PC-3 (cell line): ENCODE measurements around the gene BRME1. TPM values are rescaled to one million over a fixed set of nuclear protein-coding genes. Genes with fewer than 3 reads are reported as not detected.

ENCODE experiments used
- ATAC-seq: fragments of 200-7000 bp; cut with Tn5 transposase; 2 replicates; pipeline ENCODE4 v1.9.1; 2020; ENCODE audit warnings: mild to moderate bottlenecking, moderate library complexity
- BruUV-seq: library from RNA; stranded (reverse); fragments of 400-500 nt; replicated peaks from 2 replicates; lab custom pipeline; 2021; lab: Mats Ljungman, UMichigan
- CTCF ChIA-PET: fragments of 300-600 bp; sonication (Branson Sonifier 250); formaldehyde crosslinking; loops from one replicate; lab custom pipeline; 2022; ENCODE audit warnings: antibody characterized with exemption; lab: Charles Lee
- POLR2A ChIA-PET: fragments of 300-600 bp; sonication (Branson Sonifier 250); formaldehyde crosslinking; loops from one replicate; lab custom pipeline; 2022; ENCODE audit warnings: antibody characterized with exemption; ENCODE audit not compliant: unreplicated experiment; lab: Charles Lee
- DNase-seq: peaks from one replicate; pipeline ENCODE4 v3.0.0-alpha.2; 2015
- H2AFZ ChIP-seq: fragments of 300-600 bp; sonication (generic); 2 replicates; pipeline ENCODE4 v1.6.0; 2016; ENCODE audit warnings: antibody characterized with exemption, low read length
- H3F3A ChIP-seq: fragments of 300-600 bp; sonication (generic); one replicate; pipeline ENCODE4 v1.6.0; 2017; ENCODE audit warnings: antibody characterized with exemption, low read length, control low read depth, mild to moderate bottlenecking; ENCODE audit not compliant: unreplicated experiment
- H3K27ac ChIP-seq: fragments of 300-600 bp; sonication (generic); 2 replicates; pipeline ENCODE4 v1.5.1; 2016; ENCODE audit warnings: mild to moderate bottlenecking, low read length
- H3K27me3 ChIP-seq: fragments of 300-600 bp; sonication (generic); 2 replicates; pipeline ENCODE4 v1.6.1; 2016; ENCODE audit warnings: low read length, mixed read lengths
- H3K36me3 ChIP-seq: fragments of 300-600 bp; sonication (generic); 2 replicates; pipeline ENCODE4 v1.6.1; 2016; ENCODE audit warnings: low read depth, mixed run types, low read length, mixed read lengths
- H3K4me1 ChIP-seq: fragments of 300-600 bp; sonication (generic); 2 replicates; pipeline ENCODE4 v1.5.1; 2016; ENCODE audit warnings: low read length; ENCODE audit not compliant: insufficient read depth
- H3K4me2 ChIP-seq: fragments of 300-600 bp; sonication (generic); 2 replicates; pipeline ENCODE4 v1.6.0; 2016; ENCODE audit warnings: low read length
- H3K4me3 ChIP-seq: fragments of 300-600 bp; sonication (generic); 2 replicates; pipeline ENCODE4 v1.5.1; 2016; ENCODE audit warnings: mild to moderate bottlenecking, low read length, mixed read lengths
- H3K79me2 ChIP-seq: fragments of 300-600 bp; sonication (generic); 2 replicates; pipeline ENCODE4 v1.6.1; 2017; ENCODE audit warnings: low read length, mixed read lengths
- H3K9ac ChIP-seq: fragments of 300-600 bp; sonication (generic); 2 replicates; pipeline ENCODE4 v1.6.0; 2016; ENCODE audit warnings: mild to moderate bottlenecking, low read length
- H3K9me2 ChIP-seq: fragments of 300-600 bp; sonication (generic); replicated peaks from 2 replicates; pipeline ENCODE4 v1.6.1; 2016; ENCODE audit warnings: mixed run types, low read length, mixed read lengths
- H3K9me3 ChIP-seq: fragments of 300-600 bp; sonication (generic); 2 replicates; pipeline ENCODE4 v1.6.1; 2016; ENCODE audit warnings: low read length, mixed read lengths
- H4K20me1 ChIP-seq: fragments of 300-600 bp; sonication (generic); 2 replicates; pipeline ENCODE4 v1.6.1; 2016; ENCODE audit warnings: low read length, mixed read lengths
- EZH2 ChIP-seq: fragments of 300-600 bp; sonication (generic); IDR thresholded peaks from one replicate; pipeline ENCODE4 v1.6.1; 2017; ENCODE audit warnings: antibody characterized with exemption, mild to moderate bottlenecking, low read length; ENCODE audit not compliant: unreplicated experiment
- EZH2phosphoT487 ChIP-seq: fragments of 300-600 bp; sonication (generic); IDR thresholded peaks from 2 replicates; pipeline ENCODE4 v1.6.1; 2018; ENCODE audit warnings: mild to moderate bottlenecking, antibody characterized with exemption, low read length, borderline replicate concordance
- intact Hi-C: fragments of 100-400 bp; cut with micrococcal nuclease; formaldehyde crosslinking; loops from 2 replicates; pipeline ENCODE4 v1.9.0; 2023
- total RNA-seq: library from RNA; depleted of rRNA; stranded (reverse); fragments of >200 nt; gene quantifications from 2 replicates; pipeline ENCODE4 v1.2.3, GENCODE V29; 2014
- TF ChIP-seq, protein P1 (sequence below): fragments of 300-600 bp; sonication (generic); conservative IDR thresholded peaks from 2 replicates; pipeline ENCODE4 v1.5.1; 2017; ENCODE audit warnings: antibody characterized with exemption, low read depth, mild to moderate bottlenecking, low read length

BRME1 gene
- total RNA-seq, 1 experiment from 2014 or later, result 6.0 TPM

DNA sequence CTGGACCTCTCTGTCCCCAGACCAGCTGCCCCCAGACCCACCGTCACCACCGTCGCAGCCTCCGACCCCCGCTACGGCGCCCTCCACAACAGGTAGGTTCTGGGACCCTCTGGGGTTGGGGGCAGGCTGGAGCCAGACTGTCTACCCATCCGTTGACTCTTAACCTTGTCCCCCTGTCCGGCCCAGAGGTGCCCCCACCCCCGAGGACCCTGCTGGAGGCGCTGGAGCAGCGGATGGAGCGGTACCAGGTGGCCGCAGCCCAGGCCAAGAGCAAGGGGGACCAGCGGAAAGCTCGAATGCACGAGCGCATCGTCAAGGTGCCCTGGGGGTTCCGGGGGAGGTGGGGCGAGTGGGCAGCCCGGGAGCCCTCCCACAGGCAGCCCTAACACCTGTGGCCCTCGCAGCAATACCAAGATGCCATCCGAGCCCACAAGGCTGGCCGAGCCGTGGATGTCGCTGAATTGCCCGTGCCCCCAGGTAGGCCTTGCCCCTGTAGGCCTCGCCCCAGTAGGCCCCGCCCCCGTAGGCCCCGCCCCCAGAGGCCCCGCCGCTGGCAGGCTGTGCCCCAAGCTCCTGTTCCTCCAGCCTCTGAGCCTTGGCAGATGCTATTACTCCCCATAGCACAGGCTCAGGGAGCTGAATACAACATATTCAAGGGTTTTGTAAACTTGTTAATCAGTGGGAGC lies 13.0 kb upstream of the BRME1 start:
- H3F3A ChIP-seq, result no peaks in the 10 kb centered on the region
- no peak for ATAC-seq
- ChIA-PET POLR2A (interaction anchor here (0.5 kb wide), 1 partner anchor 17 kb away, joined by 4 read pairs; no protein-coding TSS in a partner anchor), CTCF (no interaction called here)
- no peaks in the 10 kb centered on the region for H3K27me3 ChIP-seq
- no peak overlapping the region for H3K4me3 ChIP-seq
- DNase-seq, result no peak
- H3K36me3 ChIP-seq, result peaks cover 58% of the 10 kb centered on the region
- no peaks in the 10 kb centered on the region for H3K79me2 ChIP-seq
- TF ChIP-seq EZH2phosphoT487 (no peak), EZH2 (no peak)
- TF ChIP-seq, protein P1, sequence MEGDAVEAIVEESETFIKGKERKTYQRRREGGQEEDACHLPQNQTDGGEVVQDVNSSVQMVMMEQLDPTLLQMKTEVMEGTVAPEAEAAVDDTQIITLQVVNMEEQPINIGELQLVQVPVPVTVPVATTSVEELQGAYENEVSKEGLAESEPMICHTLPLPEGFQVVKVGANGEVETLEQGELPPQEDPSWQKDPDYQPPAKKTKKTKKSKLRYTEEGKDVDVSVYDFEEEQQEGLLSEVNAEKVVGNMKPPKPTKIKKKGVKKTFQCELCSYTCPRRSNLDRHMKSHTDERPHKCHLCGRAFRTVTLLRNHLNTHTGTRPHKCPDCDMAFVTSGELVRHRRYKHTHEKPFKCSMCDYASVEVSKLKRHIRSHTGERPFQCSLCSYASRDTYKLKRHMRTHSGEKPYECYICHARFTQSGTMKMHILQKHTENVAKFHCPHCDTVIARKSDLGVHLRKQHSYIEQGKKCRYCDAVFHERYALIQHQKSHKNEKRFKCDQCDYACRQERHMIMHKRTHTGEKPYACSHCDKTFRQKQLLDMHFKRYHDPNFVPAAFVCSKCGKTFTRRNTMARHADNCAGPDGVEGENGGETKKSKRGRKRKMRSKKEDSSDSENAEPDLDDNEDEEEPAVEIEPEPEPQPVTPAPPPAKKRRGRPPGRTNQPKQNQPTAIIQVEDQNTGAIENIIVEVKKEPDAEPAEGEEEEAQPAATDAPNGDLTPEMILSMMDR, result no peak
- H3K4me2 ChIP-seq, result no peak overlapping the region
- no peak overlapping the region for H2AFZ ChIP-seq
- no peaks in the 10 kb centered on the region for H3K4me1 ChIP-seq
- no peak overlapping the region for H3K9ac ChIP-seq
- H3K27ac ChIP-seq, result no peak overlapping the region
- intact Hi-C loops, result no loop called here
- H3K9me3 ChIP-seq, result no peaks in the 10 kb centered on the region
- no peaks in the 10 kb centered on the region for H4K20me1 ChIP-seq
- H3K9me2 ChIP-seq, result no peaks in the 10 kb centered on the region
- no TSS peak for BruUV-seq

DNA sequence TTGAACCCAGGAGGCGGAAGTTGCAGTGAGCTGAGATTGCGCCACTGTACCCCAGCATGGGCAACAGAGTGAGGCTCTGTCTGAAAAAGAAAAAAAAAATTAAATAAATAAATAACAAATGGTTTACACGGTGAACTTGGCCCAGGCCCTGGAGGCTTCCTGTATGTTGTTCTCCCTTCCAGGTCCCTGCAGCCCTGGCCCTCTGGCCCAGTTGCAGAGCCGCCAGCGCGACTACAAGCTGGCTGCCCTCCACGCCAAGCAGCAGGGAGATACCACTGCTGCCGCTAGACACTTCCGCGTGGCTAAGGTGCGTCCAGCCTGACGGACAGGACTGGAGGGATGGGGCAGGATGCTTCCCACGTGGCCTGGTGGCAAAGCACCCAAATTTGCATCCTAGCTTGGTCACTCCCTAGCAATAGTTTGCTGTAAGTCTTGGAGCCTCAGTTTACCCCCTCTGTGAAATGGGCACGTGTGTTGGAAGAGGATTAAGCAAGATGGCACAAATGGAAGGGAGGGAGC lies 12.0 kb upstream of the BRME1 start:
- no peak overlapping the region for H3K27ac ChIP-seq
- H3K36me3 ChIP-seq, result peaks cover 56% of the 10 kb centered on the region
- no peak overlapping the region for H3K4me2 ChIP-seq
- H3K9ac ChIP-seq, result no peak overlapping the region
- no peak for ATAC-seq
- H3K9me2 ChIP-seq, result no peaks in the 10 kb centered on the region
- DNase-seq, result no peak
- H3K4me1 ChIP-seq, result no peaks in the 10 kb centered on the region
- no peak overlapping the region for H3K4me3 ChIP-seq
- H3F3A ChIP-seq, result no peaks in the 10 kb centered on the region
- H3K9me3 ChIP-seq, result no peaks in the 10 kb centered on the region
- no peaks in the 10 kb centered on the region for H3K27me3 ChIP-seq
- H3K79me2 ChIP-seq, result no peaks in the 10 kb centered on the region
- TF ChIP-seq, protein P1, result no peak
- TF ChIP-seq EZH2 (no peak), EZH2phosphoT487 (no peak)
- H4K20me1 ChIP-seq, result no peaks in the 10 kb centered on the region
- no TSS peak for BruUV-seq
- ChIA-PET CTCF (no interaction called here), POLR2A (no interaction called here)
- no peak overlapping the region for H2AFZ ChIP-seq
- intact Hi-C loops, result no loop called here

DNA sequence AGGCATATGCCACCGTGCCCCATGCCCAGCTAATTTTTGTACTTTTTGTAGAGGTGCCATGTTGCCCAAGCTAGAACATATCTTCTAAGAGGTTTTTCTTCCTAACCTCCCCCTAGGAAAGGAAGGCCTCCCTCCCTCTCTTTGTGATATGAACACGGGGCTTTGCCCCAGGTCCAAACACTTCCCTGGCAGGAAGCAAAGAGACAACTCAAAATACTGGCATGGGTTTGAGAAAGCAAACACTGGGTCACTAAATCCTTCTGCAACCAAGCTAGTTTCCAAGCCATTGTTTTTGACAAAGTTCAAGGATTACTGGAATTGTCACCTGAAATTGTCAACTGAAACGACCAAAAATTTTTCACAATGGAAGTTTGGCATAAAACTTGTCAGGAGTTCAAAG lies 8.9 kb upstream of the BRME1 start:
- H3K9me2 ChIP-seq, result no peaks in the 10 kb centered on the region
- H3K9ac ChIP-seq, result no peak overlapping the region
- no TSS peak for BruUV-seq
- H3F3A ChIP-seq, result no peaks in the 10 kb centered on the region
- intact Hi-C loops, result no loop called here
- H3K79me2 ChIP-seq, result no peaks in the 10 kb centered on the region
- no peaks in the 10 kb centered on the region for H4K20me1 ChIP-seq
- no peak overlapping the region for H2AFZ ChIP-seq
- ATAC-seq (no peak), DNase-seq (no peak)
- ChIA-PET POLR2A (no interaction called here), CTCF (interaction anchor here (0.7 kb wide), 1 partner anchor 127 kb away, joined by 9 read pairs; no protein-coding TSS in a partner anchor)
- TF ChIP-seq EZH2phosphoT487 (no peak), EZH2 (no peak)
- TF ChIP-seq, protein P1, result no peak
- H3K9me3 ChIP-seq, result no peaks in the 10 kb centered on the region
- H3K4me1 ChIP-seq, result no peaks in the 10 kb centered on the region
- H3K36me3 ChIP-seq, result peaks cover 37% of the 10 kb centered on the region
- H3K27ac ChIP-seq, result no peak overlapping the region
- H3K4me3 ChIP-seq, result no peak overlapping the region
- no peaks in the 10 kb centered on the region for H3K27me3 ChIP-seq
- H3K4me2 ChIP-seq, result no peak overlapping the region
